ENCODE data around the gene CDK16. TPM values are rescaled to one million over a fixed set of nuclear protein-coding genes. Genes with fewer than 3 reads are reported as not detected.

Gene CDK16
- total and polyA plus RNA-seq, 2 of the 13 experiments (the other 11 are each of a cell fraction or from before 2014, with no cell fraction given) = 64.5 to 225 TPM

DNA sequence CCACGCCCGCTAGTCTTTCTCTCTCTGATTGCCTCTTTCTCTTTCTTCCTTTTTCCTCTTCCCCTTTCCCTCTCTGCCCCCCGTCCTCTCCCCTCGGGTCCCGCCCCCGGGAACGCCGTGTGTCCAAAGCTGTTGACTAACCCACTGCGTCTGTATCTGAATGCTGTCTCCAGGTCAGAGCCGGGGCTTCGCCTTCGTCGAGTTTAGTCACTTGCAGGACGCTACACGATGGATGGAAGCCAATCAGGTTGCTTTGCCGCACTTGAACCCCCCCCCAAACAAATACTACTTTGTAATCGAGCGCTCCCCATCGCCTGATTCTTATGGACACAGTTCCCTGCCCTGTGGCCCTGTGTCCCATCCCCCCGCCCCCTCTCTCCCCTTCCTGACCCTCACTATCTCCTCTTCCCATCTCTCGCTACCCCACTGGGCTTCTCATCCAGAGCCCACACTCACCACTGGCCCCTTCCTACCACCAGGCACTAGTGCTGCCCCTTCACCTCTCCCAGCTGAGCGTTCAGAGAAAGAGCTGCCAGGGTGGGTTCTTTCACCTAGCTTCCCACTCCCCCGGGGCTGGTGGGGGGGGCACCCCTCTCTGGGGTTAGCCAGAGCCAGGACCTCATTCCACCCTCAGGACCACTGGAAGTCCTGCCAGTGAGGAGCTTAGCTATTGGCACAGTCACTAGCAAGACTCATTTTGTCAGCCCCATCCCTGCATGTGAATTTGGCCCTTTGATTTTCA is 43.5 kb upstream of the CDK16 start:
- Histone ChIP-seq H3K36me3 (replicated peaks in 1 of 2; ENCODE audit: control insufficient read depth in 1 of 2, insufficient read depth in 2 of 2, low read length in 2 of 2) (peaks cover 19 to 30% of the 10 kb centered on the region in 2 experiments), H4K20me1 (ENCODE audit: insufficient read depth, low read length) (no peaks in the 10 kb centered on the region), H3K27ac (ENCODE audit: extremely low read length, insufficient read depth, low read length) (no peak overlapping the region), H3K4me3 (replicated peaks in 1 of 3; ENCODE audit: insufficient read depth in 1 of 3, low read depth in 2 of 3, low read length in 3 of 3) (no peak overlapping the region), H2AFZ (ENCODE audit: low read length) (no peak overlapping the region), H3K4me1 (ENCODE audit: insufficient read depth, low read length) (no peaks in the 10 kb centered on the region), H3K9me3 (ENCODE audit: low read length) (no peaks in the 10 kb centered on the region), H3K27me3 (ENCODE audit: control insufficient read depth in 1 of 2, insufficient read depth in 2 of 2, low read length in 2 of 2) (no peaks in the 10 kb centered on the region), H3K4me2 (ENCODE audit: low read depth, low read length) (no peak overlapping the region), H3K9ac (ENCODE audit: insufficient read depth, low read depth, low read length) (no peak overlapping the region), H3K79me2 (ENCODE audit: insufficient read depth, low read length) (no peaks in the 10 kb centered on the region)
- WGBS (ENCODE audit: low lambda C conversion rate) = 98% methylated on average over 22 of the region's 23 CpGs
- intact Hi-C loops (cut with micrococcal nuclease; ENCODE audit: unreplicated experiment) = no loop called here
- in situ Hi-C loops (cut with HindIII; ENCODE audit: extremely low pct_ligation_motif_present, low pct_unique_long_range_greater_than_20kb) = no loop called here
- ATAC-seq (no peak), FAIRE-seq (no peak), DNase-seq (ENCODE audit: low spot score) (no peak)
- ChIA-PET CTCF (ENCODE audit: low intra/inter-chr PET ratio, low total read pairs) (no interaction called here), POLR2A (no interaction called here)
- no TSS peak for BruUV-seq (replicated peaks)
- TF ChIP-seq SP4 (CRISPR knock-in tag; IDR thresholded peaks at IDR 0.05) (no peak), RFX5 (IDR thresholded peaks at IDR 0.05; ENCODE audit: low read depth, low read length) (no peak), POLR2G (IDR thresholded peaks at IDR 0.05; ENCODE audit: low read depth, low read length) (no peak), ZNF441 (CRISPR knock-in tag; IDR thresholded peaks at IDR 0.05; ENCODE audit: borderline replicate concordance) (no peak), HNF1B (CRISPR knock-in tag; IDR thresholded peaks at IDR 0.05) (no peak), ZNF780A (CRISPR knock-in tag; IDR thresholded peaks at IDR 0.05) (no peak), PCBP1 (IDR thresholded peaks at IDR 0.05; ENCODE audit: borderline replicate concordance, low read depth, low read length) (no peak), ZBTB39 (CRISPR knock-in tag; IDR thresholded peaks at IDR 0.05) (no peak), SRSF1 (optimal IDR thresholded peaks at IDR 0.05; ENCODE audit: low read depth, low read length) (no peak), TMF1 (CRISPR knock-in tag; IDR thresholded peaks at IDR 0.05; ENCODE audit: low read depth) (no peak), EP300 (IDR thresholded peaks at IDR 0.05; ENCODE audit: low read depth in 2 of 2, low read length in 2 of 2) (no peak), EP300 (CRISPR knock-in tag; IDR thresholded peaks at IDR 0.05; ENCODE audit: borderline replicate concordance) (no peak)
- TF ChIP-seq, protein P1, sequence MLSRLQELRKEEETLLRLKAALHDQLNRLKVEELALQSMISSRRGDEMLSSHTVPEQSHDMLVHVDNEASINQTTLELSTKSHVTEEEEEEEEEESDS (CRISPR knock-in tag; IDR thresholded peaks at IDR 0.05; ENCODE audit: borderline replicate concordance) = no peak
- TF ChIP-seq, protein P2, sequence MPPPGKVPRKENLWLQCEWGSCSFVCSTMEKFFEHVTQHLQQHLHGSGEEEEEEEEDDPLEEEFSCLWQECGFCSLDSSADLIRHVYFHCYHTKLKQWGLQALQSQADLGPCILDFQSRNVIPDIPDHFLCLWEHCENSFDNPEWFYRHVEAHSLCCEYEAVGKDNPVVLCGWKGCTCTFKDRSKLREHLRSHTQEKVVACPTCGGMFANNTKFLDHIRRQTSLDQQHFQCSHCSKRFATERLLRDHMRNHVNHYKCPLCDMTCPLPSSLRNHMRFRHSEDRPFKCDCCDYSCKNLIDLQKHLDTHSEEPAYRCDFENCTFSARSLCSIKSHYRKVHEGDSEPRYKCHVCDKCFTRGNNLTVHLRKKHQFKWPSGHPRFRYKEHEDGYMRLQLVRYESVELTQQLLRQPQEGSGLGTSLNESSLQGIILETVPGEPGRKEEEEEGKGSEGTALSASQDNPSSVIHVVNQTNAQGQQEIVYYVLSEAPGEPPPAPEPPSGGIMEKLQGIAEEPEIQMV (CRISPR knock-in tag; IDR thresholded peaks at IDR 0.05; ENCODE audit: low read depth) = no peak
- TF ChIP-seq, protein P3, sequence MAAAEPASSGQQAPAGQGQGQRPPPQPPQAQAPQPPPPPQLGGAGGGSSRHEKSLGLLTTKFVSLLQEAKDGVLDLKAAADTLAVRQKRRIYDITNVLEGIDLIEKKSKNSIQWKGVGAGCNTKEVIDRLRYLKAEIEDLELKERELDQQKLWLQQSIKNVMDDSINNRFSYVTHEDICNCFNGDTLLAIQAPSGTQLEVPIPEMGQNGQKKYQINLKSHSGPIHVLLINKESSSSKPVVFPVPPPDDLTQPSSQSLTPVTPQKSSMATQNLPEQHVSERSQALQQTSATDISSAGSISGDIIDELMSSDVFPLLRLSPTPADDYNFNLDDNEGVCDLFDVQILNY (CRISPR knock-in tag; conservative IDR thresholded peaks at IDR 0.05) = no peak
- TF ChIP-seq, protein P4, sequence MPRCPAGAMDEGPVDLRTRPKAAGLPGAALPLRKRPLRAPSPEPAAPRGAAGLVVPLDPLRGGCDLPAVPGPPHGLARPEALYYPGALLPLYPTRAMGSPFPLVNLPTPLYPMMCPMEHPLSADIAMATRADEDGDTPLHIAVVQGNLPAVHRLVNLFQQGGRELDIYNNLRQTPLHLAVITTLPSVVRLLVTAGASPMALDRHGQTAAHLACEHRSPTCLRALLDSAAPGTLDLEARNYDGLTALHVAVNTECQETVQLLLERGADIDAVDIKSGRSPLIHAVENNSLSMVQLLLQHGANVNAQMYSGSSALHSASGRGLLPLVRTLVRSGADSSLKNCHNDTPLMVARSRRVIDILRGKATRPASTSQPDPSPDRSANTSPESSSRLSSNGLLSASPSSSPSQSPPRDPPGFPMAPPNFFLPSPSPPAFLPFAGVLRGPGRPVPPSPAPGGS (CRISPR knock-in tag; IDR thresholded peaks at IDR 0.05) = no peak

Measured in HepG2 (cell line).